ENCODE measurements around the gene MGMT.

DNA sequence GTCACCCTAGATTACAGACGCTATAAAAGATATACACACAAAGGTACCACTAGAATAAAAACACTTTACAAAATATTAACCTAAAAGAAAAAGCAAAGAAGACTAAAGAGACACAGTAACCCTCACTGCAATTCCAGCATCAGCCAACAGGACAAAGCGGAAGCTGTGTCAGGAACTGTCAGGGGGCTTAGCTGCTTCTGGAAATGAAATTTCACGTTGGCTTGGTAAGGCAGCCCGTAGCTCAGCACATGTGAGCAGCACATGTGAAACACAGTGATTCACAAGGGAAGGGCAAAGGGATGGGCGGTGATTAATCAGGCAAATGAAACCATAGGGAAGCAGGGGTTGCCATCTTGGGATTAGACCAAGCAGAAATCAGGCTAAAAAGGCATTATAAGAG, 195.4 kb downstream of the MGMT start:
- TF ChIP-seq, protein P1, sequence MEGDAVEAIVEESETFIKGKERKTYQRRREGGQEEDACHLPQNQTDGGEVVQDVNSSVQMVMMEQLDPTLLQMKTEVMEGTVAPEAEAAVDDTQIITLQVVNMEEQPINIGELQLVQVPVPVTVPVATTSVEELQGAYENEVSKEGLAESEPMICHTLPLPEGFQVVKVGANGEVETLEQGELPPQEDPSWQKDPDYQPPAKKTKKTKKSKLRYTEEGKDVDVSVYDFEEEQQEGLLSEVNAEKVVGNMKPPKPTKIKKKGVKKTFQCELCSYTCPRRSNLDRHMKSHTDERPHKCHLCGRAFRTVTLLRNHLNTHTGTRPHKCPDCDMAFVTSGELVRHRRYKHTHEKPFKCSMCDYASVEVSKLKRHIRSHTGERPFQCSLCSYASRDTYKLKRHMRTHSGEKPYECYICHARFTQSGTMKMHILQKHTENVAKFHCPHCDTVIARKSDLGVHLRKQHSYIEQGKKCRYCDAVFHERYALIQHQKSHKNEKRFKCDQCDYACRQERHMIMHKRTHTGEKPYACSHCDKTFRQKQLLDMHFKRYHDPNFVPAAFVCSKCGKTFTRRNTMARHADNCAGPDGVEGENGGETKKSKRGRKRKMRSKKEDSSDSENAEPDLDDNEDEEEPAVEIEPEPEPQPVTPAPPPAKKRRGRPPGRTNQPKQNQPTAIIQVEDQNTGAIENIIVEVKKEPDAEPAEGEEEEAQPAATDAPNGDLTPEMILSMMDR (IDR thresholded peaks at IDR 0.05) = no peak
- no peak for TF ChIP-seq POLR2A (IDR thresholded peaks at IDR 0.05)
